ENCODE data around the gene KDM4B. TPM values are rescaled to one million over a fixed set of nuclear protein-coding genes. Genes with fewer than 3 reads are reported as not detected.

The KDM4B gene
- polyA plus RNA-seq, 1 experiment = 7.7 TPM

GRCh38 chr19:5092481-5092843, 123.5 kb downstream of the KDM4B start:
- H3K9me3 ChIP-seq (ENCODE audit: control insufficient read depth, insufficient read depth, low read length) = peaks cover 5% of the 10 kb centered on the region
- DNase-seq (ENCODE audit: low read depth, low spot score) = no peak
- POLR2A ChIA-PET = no interaction called here

DNA sequence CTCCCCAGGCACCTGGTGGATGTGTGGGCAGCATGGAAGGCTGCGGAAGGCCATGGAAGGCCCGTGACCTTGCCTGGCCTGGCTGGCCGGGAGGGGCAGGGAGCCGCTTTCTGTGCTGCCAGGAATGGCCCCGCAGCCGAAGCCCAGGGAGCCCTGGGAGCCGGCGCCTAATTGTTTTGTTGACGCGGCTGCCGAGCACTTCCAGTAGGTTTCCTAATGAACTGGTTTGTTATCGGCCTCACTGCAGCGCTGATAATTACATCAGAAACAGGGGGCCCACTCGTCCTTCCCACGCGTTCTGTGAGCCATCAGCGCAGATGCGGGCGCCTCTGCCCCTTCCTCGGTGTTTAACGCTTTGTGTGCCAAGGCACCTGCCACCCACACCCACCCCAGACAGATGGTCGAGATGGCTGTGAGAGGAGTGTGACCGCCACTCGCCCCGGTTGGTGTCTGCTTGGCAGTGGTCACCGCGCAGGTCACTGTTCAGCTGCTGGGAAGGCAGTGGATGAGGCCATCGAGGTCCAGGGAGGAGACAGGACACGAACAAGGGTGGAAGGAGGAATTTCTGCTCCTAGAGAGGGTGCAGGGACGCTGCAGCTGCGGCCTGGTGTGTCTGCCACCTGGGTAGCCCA, 124.5 kb downstream of the KDM4B start:
- no peaks in the 10 kb centered on the region for H3K27me3 ChIP-seq (ENCODE audit: control insufficient read depth, insufficient read depth, low read length)
- no peak overlapping the region for H3K27ac ChIP-seq (ENCODE audit: low read depth, low read length)
- ChIA-PET CTCF (no interaction called here), POLR2A (no interaction called here)
- peaks cover 15% of the 10 kb centered on the region for H3K9me3 ChIP-seq (ENCODE audit: control insufficient read depth, insufficient read depth, low read length)
- H3K4me3 ChIP-seq (ENCODE audit: low read depth, low read length) = no peak overlapping the region
- DNase-seq (ENCODE audit: low read depth, low spot score) = no peak
- no peak for TF ChIP-seq CTCF (IDR thresholded peaks at IDR 0.05; ENCODE audit: low read depth, low read length)

More at GRCh38 chr19:5092481-5092843, 123.5 kb downstream of the KDM4B start:
- Histone ChIP-seq H3K4me3 (ENCODE audit: low read depth, low read length) (no peak overlapping the region), H3K27me3 (ENCODE audit: control insufficient read depth, insufficient read depth, low read length) (no peaks in the 10 kb centered on the region), H3K27ac (ENCODE audit: low read depth, low read length) (no peak overlapping the region)
- no peak for TF ChIP-seq CTCF (IDR thresholded peaks at IDR 0.05; ENCODE audit: low read depth, low read length)
- CTCF ChIA-PET = no interaction called here

DNA sequence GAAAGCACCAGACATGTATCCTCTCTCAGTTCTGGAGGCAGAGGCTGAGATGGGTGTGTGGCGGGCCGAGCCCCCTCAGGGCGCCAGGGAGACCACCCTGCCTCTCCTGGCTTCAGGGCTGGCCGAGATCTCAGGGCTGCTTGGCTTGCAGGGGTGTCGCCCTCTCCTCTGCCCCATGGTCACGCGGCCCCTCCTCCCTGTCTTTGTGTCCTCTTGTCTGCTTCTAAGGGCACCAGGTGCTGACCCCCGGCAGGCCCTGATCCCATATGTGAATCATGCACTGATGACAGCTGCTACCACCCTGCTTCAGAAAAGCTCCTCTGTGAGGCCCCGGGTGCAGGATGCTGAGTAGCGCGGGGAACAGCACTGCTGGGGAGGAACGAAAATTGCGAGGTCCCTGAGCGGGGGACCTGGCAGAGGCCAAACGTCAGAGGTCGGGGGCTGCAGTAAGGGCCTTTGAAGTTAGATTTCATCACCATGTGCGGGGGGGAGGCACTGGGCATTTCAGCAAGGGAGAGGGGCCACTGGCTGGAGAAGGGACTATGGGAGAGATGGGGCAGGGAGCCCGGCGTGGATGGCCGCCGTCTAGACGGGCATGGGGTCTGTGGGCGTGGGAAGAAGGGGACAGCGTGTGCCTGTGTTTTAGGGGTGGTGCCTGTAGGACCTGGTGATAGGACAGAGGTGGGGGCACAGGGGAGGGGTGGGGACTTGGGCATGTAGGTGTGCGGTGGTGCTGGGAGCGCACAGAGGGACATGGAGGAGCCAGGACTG, 125.2 kb downstream of the KDM4B start:
- DNase-seq (ENCODE audit: low read depth, low spot score) = no peak
- TF ChIP-seq CTCF (IDR thresholded peaks at IDR 0.05; ENCODE audit: low read depth, low read length) = no peak
- POLR2A ChIA-PET = no interaction called here
- CTCF ChIA-PET = no interaction called here
- H3K9me3 ChIP-seq (ENCODE audit: control insufficient read depth, insufficient read depth, low read length) = peaks cover 22% of the 10 kb centered on the region
- H3K27me3 ChIP-seq (ENCODE audit: control insufficient read depth, insufficient read depth, low read length) = no peaks in the 10 kb centered on the region
- H3K4me3 ChIP-seq (ENCODE audit: low read depth, low read length) = no peak overlapping the region
- no peak overlapping the region for H3K27ac ChIP-seq (ENCODE audit: low read depth, low read length)

DNA sequence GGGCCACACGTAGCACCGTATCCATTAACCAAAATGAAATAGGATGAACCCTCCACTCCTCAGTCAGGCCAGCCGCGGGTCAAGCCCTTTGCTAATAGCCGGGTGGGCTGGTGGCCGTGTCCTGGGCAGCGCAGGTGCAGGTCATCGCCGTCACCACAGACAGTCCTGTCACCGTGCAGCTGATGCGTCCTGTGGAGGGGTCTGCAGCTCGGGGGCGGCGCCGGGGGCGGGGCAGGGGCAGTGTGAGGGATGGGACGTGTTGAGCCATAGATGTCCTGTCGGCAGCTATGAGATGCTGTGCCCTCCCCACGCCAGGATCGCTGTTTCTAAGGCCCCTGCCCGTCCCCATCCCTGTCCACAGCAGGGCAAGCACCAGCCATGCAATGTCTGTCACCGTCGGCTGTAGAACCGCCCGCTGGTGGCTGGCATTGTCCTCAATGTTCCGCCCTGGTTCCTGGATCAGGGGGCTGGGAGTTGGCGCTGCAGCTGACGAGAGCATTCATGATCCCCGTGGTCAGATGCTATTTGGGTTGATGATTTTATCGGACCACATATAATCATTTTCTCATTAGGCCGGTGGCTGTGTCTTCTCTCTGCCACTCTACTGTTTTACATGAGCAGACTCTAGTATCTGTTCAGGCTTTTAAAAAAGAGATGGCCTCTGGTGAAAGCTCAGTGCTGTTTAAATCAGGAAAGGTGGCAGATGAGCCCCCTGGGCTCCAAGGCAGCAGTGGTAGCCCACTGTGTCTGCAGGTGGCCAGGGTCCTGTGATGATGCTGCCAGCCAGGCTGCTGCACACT, 126.1 kb downstream of the KDM4B start:
- no peak for DNase-seq (ENCODE audit: low read depth, low spot score)
- Histone ChIP-seq H3K27me3 (ENCODE audit: control insufficient read depth, insufficient read depth, low read length) (no peaks in the 10 kb centered on the region), H3K9me3 (ENCODE audit: control insufficient read depth, insufficient read depth, low read length) (peaks cover 31% of the 10 kb centered on the region), H3K4me3 (ENCODE audit: low read depth, low read length) (no peak overlapping the region), H3K27ac (ENCODE audit: low read depth, low read length) (no peak overlapping the region)
- ChIA-PET POLR2A (no interaction called here), CTCF (no interaction called here)
- no peak for TF ChIP-seq CTCF (IDR thresholded peaks at IDR 0.05; ENCODE audit: low read depth, low read length)

DNA sequence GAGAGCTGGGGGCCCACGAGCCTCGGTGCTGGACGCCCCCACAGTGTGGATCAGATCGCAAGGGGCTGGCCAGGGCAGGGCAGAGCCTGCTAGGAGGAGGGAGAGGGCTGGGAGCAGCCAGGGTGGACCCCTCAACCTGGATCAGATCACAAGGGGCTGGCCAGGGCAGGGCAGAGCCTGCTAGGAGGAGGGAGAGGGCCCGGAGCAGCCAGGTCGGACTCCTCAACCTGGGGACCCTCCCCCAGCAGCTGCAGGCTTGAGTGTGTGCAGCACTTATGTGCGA, 126.6 kb downstream of the KDM4B start:
- H3K4me3 ChIP-seq (ENCODE audit: low read depth, low read length) = no peak overlapping the region
- DNase-seq (ENCODE audit: low read depth, low spot score) = no peak
- H3K27me3 ChIP-seq (ENCODE audit: control insufficient read depth, insufficient read depth, low read length) = no peaks in the 10 kb centered on the region
- peaks cover 35% of the 10 kb centered on the region for H3K9me3 ChIP-seq (ENCODE audit: control insufficient read depth, insufficient read depth, low read length)
- no peak for TF ChIP-seq CTCF (IDR thresholded peaks at IDR 0.05; ENCODE audit: low read depth, low read length)
- CTCF ChIA-PET = no interaction called here
- H3K27ac ChIP-seq (ENCODE audit: low read depth, low read length) = no peak overlapping the region
- POLR2A ChIA-PET = no interaction called here

All from AG04450 (cell line).